DND-41 (cell line): ENCODE results near the gene PIAS2.
A peak's percentile ranks its signal among the peaks of the same experiment; 100 is the strongest.

Experiments used
- ATAC-seq: fragments of 200-7000 bp; cut with Tn5 transposase; 3 replicates; pipeline ENCODE4 v1.9.1; 2021; ENCODE audit warnings: low read depth; ENCODE audit not compliant: insufficient read depth
- DNase-seq: peaks from one replicate; pipeline ENCODE4 v3.0.0-alpha.2; 2020
- H2AFZ ChIP-seq: 2 replicates; pipeline ENCODE4 v1.6.0; 2012; ENCODE audit warnings: low read depth, low read length
- H3K27ac ChIP-seq: 2 replicates; pipeline ENCODE4 v1.5.1; 2012; ENCODE audit warnings: low read length, inconsistent platforms
- H3K27me3 ChIP-seq: fragments of 200-600 bp; sonication (generic); 2 replicates; pipeline ENCODE4 v1.6.0; 2012; ENCODE audit warnings: low read length, mild to moderate bottlenecking, inconsistent platforms; ENCODE audit not compliant: insufficient read depth, poor library complexity
- H3K36me3 ChIP-seq: 2 replicates; pipeline ENCODE4 v1.5.1; 2012; ENCODE audit warnings: low read length, inconsistent platforms; ENCODE audit not compliant: insufficient read depth
- H3K4me1 ChIP-seq: 2 replicates; pipeline ENCODE4 v1.5.1; 2012; ENCODE audit warnings: mild to moderate bottlenecking, low read length; ENCODE audit not compliant: insufficient read depth
- H3K4me2 ChIP-seq: 2 replicates; pipeline ENCODE4 v1.6.0; 2012; ENCODE audit warnings: mild to moderate bottlenecking, moderate library complexity, low read length, inconsistent platforms; ENCODE audit not compliant: insufficient read depth
- H3K4me3 ChIP-seq, 2 experiments: fragments of 200-600 bp in 1 of 2; shearing (Covaris generic) in 1 of 2; 2 replicates each; pipeline ENCODE4 v1.5.1; 2012 to 2016; ENCODE audit warnings: inconsistent platforms in 2 of 2, low read length in 2 of 2, mild to moderate bottlenecking in 2 of 2, low read depth in 1 of 2, moderate library complexity in 1 of 2
- H3K79me2 ChIP-seq: 2 replicates; pipeline ENCODE4 v1.6.0; 2012; ENCODE audit warnings: low read length, inconsistent platforms; ENCODE audit not compliant: insufficient read depth
- H3K9ac ChIP-seq: 2 replicates; pipeline ENCODE4 v1.6.0; 2012; ENCODE audit warnings: low read depth, mild to moderate bottlenecking, inconsistent platforms, low read length, moderate library complexity
- H3K9me3 ChIP-seq: 2 replicates; pipeline ENCODE4 v1.5.1; 2012; ENCODE audit warnings: low read length, moderate library complexity, mild to moderate bottlenecking, inconsistent platforms; ENCODE audit not compliant: insufficient read depth, severe bottlenecking
- H4K20me1 ChIP-seq: 2 replicates; pipeline ENCODE4 v1.6.0; 2012; ENCODE audit warnings: low read length; ENCODE audit not compliant: insufficient read depth
- EZH2 ChIP-seq: IDR thresholded peaks from 3 replicates; pipeline ENCODE4 v1.6.1; 2012; ENCODE audit warnings: borderline replicate concordance, low read depth, mild to moderate bottlenecking, moderate library complexity, low read length, inconsistent platforms; ENCODE audit not compliant: severe bottlenecking
- TF ChIP-seq, protein P1 (sequence below): IDR thresholded peaks from 2 replicates; pipeline ENCODE4 v1.5.1; 2012; ENCODE audit warnings: borderline replicate concordance, low read length, moderate library complexity, mild to moderate bottlenecking; ENCODE audit not compliant: poor library complexity, severe bottlenecking; ENCODE audit errors: extremely low read depth

Gene PIAS2

DNA sequence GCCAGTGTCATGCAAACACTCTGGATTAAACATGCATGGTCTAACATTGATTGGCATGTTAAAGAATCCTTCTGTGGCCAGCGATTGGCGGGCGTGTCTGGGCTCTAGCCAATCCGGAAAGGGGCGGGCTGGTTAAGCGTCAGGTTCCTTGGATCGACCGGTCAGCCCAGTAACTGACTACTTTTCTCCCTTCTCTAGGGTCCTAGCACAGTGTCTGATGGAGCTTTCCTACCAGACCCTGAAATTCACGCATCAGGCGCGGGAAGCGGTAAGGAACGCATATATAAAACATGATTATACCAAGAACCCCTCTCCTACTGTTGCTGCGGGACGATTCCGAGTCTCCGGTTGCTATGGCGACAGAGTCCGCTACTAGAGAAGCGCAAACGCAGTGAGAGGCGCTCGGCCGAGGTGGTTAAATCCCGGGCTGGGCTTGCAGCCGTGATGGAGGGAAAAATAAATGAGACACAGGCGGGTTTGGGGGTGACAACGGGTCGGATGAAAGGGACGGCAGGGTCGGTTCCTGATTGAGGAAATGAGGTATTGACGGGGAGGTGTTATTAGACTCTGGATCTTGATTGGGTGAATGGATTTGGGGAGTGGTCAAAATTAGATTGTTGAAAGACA lies 29.5 kb upstream of the PIAS2 start:
- H3K4me1 ChIP-seq = no peaks in the 10 kb centered on the region
- no peaks in the 10 kb centered on the region for H3K36me3 ChIP-seq
- H3K79me2 ChIP-seq = no peaks in the 10 kb centered on the region
- no peak for TF ChIP-seq EZH2
- TF ChIP-seq, protein P1, sequence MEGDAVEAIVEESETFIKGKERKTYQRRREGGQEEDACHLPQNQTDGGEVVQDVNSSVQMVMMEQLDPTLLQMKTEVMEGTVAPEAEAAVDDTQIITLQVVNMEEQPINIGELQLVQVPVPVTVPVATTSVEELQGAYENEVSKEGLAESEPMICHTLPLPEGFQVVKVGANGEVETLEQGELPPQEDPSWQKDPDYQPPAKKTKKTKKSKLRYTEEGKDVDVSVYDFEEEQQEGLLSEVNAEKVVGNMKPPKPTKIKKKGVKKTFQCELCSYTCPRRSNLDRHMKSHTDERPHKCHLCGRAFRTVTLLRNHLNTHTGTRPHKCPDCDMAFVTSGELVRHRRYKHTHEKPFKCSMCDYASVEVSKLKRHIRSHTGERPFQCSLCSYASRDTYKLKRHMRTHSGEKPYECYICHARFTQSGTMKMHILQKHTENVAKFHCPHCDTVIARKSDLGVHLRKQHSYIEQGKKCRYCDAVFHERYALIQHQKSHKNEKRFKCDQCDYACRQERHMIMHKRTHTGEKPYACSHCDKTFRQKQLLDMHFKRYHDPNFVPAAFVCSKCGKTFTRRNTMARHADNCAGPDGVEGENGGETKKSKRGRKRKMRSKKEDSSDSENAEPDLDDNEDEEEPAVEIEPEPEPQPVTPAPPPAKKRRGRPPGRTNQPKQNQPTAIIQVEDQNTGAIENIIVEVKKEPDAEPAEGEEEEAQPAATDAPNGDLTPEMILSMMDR = no peak
- H3K4me2 ChIP-seq = peak overlapping the region; percentile 47; the same call in 1 of the 2 replicates
- H3K27me3 ChIP-seq = peaks cover 15% of the 10 kb centered on the region
- no peak overlapping the region for H3K9ac ChIP-seq
- peak overlapping the region; percentile 47; the same call in 1 of the 2 replicates for H2AFZ ChIP-seq
- ATAC-seq (peak; percentile 69), DNase-seq (peak; percentile 42)
- no peak overlapping the region for H3K27ac ChIP-seq
- no peaks in the 10 kb centered on the region for H4K20me1 ChIP-seq
- no peaks in the 10 kb centered on the region for H3K9me3 ChIP-seq
- peak overlapping the region in 1 of 2 experiments; percentile 38; a peak in 1 of 4 replicates for H3K4me3 ChIP-seq

DNA sequence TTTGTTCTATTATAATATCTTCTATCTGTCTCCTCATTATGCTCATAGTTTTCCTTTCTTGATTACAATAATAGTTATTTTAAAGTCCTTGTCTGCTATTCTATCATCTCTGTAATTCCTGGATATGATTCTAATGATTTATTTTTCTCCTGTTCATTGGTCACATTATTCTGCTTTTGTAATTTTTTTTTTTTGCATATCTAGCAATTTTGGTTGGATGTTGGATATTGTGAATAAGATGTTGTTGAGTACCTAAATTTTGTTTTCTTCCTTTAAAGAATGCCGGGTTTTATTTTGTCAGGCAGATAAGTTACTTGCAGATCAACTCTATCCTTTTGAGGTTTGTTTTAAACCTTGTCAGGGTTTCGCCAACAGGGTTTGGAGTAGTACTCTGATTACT lies 25.3 kb upstream of the PIAS2 start:
- no peak overlapping the region for H3K27ac ChIP-seq
- TF ChIP-seq, protein P1 = no peak
- no peak for TF ChIP-seq EZH2
- H3K79me2 ChIP-seq = no peaks in the 10 kb centered on the region
- H3K4me3 ChIP-seq = no peak overlapping the region
- no peaks in the 10 kb centered on the region for H4K20me1 ChIP-seq
- H3K36me3 ChIP-seq = no peaks in the 10 kb centered on the region
- H3K9ac ChIP-seq = no peak overlapping the region
- no peak overlapping the region for H3K4me2 ChIP-seq
- DNase-seq = no peak
- H3K9me3 ChIP-seq = no peaks in the 10 kb centered on the region
- H3K27me3 ChIP-seq = peaks cover 15% of the 10 kb centered on the region
- no peaks in the 10 kb centered on the region for H3K4me1 ChIP-seq
- no peak overlapping the region for H2AFZ ChIP-seq
- ATAC-seq = no peak

DNA sequence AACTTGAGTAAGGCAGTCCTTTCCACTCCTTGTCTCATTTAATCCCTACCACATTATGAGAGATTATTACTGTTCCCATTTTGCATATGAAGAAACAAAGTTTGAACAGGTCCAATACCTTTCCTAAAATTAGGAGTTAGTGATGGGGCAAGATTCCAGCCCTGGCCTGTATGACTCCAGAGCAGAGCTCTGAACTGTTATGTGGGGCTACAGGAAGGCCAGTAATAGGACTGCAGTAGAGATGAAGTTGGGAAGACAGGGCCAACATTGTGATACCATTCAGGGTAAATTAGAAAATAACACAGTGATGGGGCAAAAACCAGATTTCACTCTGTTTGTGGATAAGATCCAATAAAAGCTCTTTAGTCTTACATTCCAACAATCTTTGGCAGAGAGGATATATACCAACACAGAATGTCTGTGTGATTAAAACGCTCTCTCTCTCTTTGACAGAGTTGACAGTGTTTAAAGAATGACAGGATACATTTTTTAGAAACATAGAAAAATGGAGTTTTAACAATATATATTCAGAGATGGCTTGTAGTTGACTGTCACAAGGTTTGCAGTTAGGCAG lies 22.8 kb upstream of the PIAS2 start:
- no peak overlapping the region for H2AFZ ChIP-seq

More for the DNA sequence above, 22.8 kb upstream of the PIAS2 start:
- H4K20me1 ChIP-seq = no peaks in the 10 kb centered on the region
- H3K79me2 ChIP-seq = no peaks in the 10 kb centered on the region
- no peak for TF ChIP-seq EZH2
- TF ChIP-seq, protein P1 = no peak
- H3K4me3 ChIP-seq = no peak overlapping the region
- no peak overlapping the region for H3K4me2 ChIP-seq
- no peak for DNase-seq
- no peak overlapping the region for H3K9ac ChIP-seq
- H3K36me3 ChIP-seq = no peaks in the 10 kb centered on the region
- no peaks in the 10 kb centered on the region for H3K4me1 ChIP-seq
- no peaks in the 10 kb centered on the region for H3K27me3 ChIP-seq
- H3K9me3 ChIP-seq = no peaks in the 10 kb centered on the region
- ATAC-seq = no peak
- H3K27ac ChIP-seq = no peak overlapping the region
